Activated CD8-positive, alpha-beta memory T cell treated with anti-CD3 and anti-CD28 coated beads, Interleukin-2, amount 50 U/mL, for 24 hours (primary cell): ENCODE data around the gene KLHDC7B.
A peak's percentile ranks its signal among the peaks of the same experiment; 100 is the strongest.
"Not testable (repeated sequence)": the region's sequence is repeated elsewhere in the genome, so short reads cannot be mapped to it uniquely, and the experiment has no call there.

Experiments
- DNase-seq: peaks from one replicate; pipeline ENCODE4 v3.0.0-alpha.2; 2020; ENCODE audit errors: extremely low read depth

The KLHDC7B gene

GRCh38 chr22:50517495-50518260 lies 28.0 kb upstream of the KLHDC7B start:
- no peak for DNase-seq

GRCh38 chr22:50518606-50519005 lies 27.1 kb upstream of the KLHDC7B start:
- DNase-seq: no peak

- DNase-seq: no peak
These were observed 26.5 kb upstream of the KLHDC7B start for GRCh38 chr22:50519151-50519550.

- not testable (repeated sequence) for DNase-seq
These were observed 25.5 kb upstream of the KLHDC7B start for GRCh38 chr22:50520184-50520583.

- no peak for DNase-seq
These were observed 24.8 kb upstream of the KLHDC7B start for GRCh38 chr22:50520826-50521453.

- DNase-seq: no peak
These were observed 24.0 kb upstream of the KLHDC7B start for GRCh38 chr22:50521710-50522109.

GRCh38 chr22:50522208-50522805 lies 23.4 kb upstream of the KLHDC7B start:
- no peak for DNase-seq

- no peak for DNase-seq
These were observed 22.8 kb upstream of the KLHDC7B start for GRCh38 chr22:50522806-50523438.

GRCh38 chr22:50523458-50523805 lies 22.3 kb upstream of the KLHDC7B start:
- DNase-seq: no peak

GRCh38 chr22:50523806-50524675 lies 21.7 kb upstream of the KLHDC7B start:
- DNase-seq: no peak

GRCh38 chr22:50524676-50525103 lies 21.0 kb upstream of the KLHDC7B start:
- no peak for DNase-seq

GRCh38 chr22:50525104-50525857 lies 20.4 kb upstream of the KLHDC7B start, which contains the start of gene SCO2:
Gene SCO2 (minus strand): TSS chr22:50525598. CDS start chr22:50524411, 1,187 bp downstream.
- DNase-seq: peak; percentile 90

- DNase-seq: no peak
These were observed 19.9 kb upstream of the KLHDC7B start for GRCh38 chr22:50525858-50526107.

- DNase-seq: no peak
These were observed 19.4 kb upstream of the KLHDC7B start for GRCh38 chr22:50526108-50526833.

GRCh38 chr22:50526834-50527801 lies 18.6 kb upstream of the KLHDC7B start:
- DNase-seq: no peak

GRCh38 chr22:50527921-50528681 lies 17.6 kb upstream of the KLHDC7B start:
- no peak for DNase-seq

GRCh38 chr22:50528682-50529415 lies 16.9 kb upstream of the KLHDC7B start:
- no peak for DNase-seq

- DNase-seq: no peak
These were observed 16.2 kb upstream of the KLHDC7B start for GRCh38 chr22:50529416-50529896.
